Heart left ventricle (tissue), 16 donors: ENCODE data around the gene MECP2. TPM values are rescaled to one million over a fixed set of nuclear protein-coding genes. Genes with fewer than 3 reads are reported as not detected.

ENCODE experiments used
- ATAC-seq, 4 donors: fragments of 200-7000 bp; cut with Tn5 transposase; one replicate each; pipeline ENCODE4 v1.9.1; 2020 to 2022; ENCODE audit warnings: moderate library complexity in 4 of 4, mild to moderate bottlenecking in 3 of 4, moderate number of reproducible peaks in 1 of 4
- DNase-seq, 5 donors: peaks; one replicate each; pipeline ENCODE4 v3.0.0-alpha.2; 2020
- H3K27ac ChIP-seq, 12 donors: fragments of 200-600 bp; sonication (generic) in 4 of 12; one replicate each; pipeline versions ENCODE4 v1.5.0 to v1.8.0; 2016 to 2022; ENCODE audit warnings: mild to moderate bottlenecking in 2 of 12
- H3K27me3 ChIP-seq, 9 donors: fragments of 200-600 bp; sonication (generic) in 2 of 9; one replicate each; pipeline versions ENCODE4 v1.5.1 to v1.8.0; 2016 to 2022; ENCODE audit warnings: mild to moderate bottlenecking in 3 of 9
- H3K36me3 ChIP-seq, 9 donors: fragments of 200-600 bp; sonication (generic) in 2 of 9; one replicate each; pipeline versions ENCODE4 v1.5.0 to v1.8.0; 2018 to 2022; ENCODE audit warnings: mild to moderate bottlenecking in 2 of 9
- H3K4me1 ChIP-seq, 12 donors: fragments of 200-600 bp; sonication (generic) in 4 of 12; one replicate each; pipeline versions ENCODE4 v1.5.0 to v1.8.0; 2016 to 2022; ENCODE audit warnings: mild to moderate bottlenecking in 3 of 12
- H3K4me3 ChIP-seq, 12 donors: fragments of 200-600 bp; sonication (generic) in 4 of 12; one replicate each; pipeline versions ENCODE4 v1.5.0 to v1.8.0; 2017 to 2022; ENCODE audit warnings: mild to moderate bottlenecking in 9 of 12, moderate library complexity in 4 of 12
- H3K9me3 ChIP-seq, 12 donors: fragments of 200-600 bp; sonication (generic) in 4 of 12; one replicate each; pipeline versions ENCODE4 v1.5.0 to v1.8.0; 2016 to 2022; ENCODE audit warnings: mild to moderate bottlenecking in 1 of 12
- CTCF ChIP-seq, 12 donors: fragments of 200-600 bp; sonication (generic) in 4 of 12; IDR thresholded peaks; one replicate each; pipeline versions ENCODE4 v1.5.0 to v1.8.0; 2018 to 2022; ENCODE audit warnings: antibody characterized with exemption in 12 of 12, mild to moderate bottlenecking in 5 of 12
- POLR2A ChIP-seq, 2 donors: fragments of 450-650 bp; IDR thresholded peaks; one replicate each; pipeline ENCODE4 v1.6.1; 2017; ENCODE audit warnings: antibody characterized with exemption in 2 of 2, mild to moderate bottlenecking in 2 of 2, moderate library complexity in 2 of 2
- WGBS, 4 donors: extraction: QIAGEN DNeasy Blood & Tissue Kit in 2 of 4; methylation state at CpG; one replicate each; pipeline versions ENCODE4 v1.1.5 to v1.1.7; 2013 to 2018; 5-methylcytosine and 5-hydroxymethylcytosine counted together
- intact Hi-C, 10 donors: fragments of 100-400 bp; cut with DNase I; formaldehyde crosslinking; loops; one replicate each; pipeline versions ENCODE4 v1.11.1 to v1.14.2; 2022
- polyA plus RNA-seq, 2 donors: library from polyadenylated mRNA; stranded (reverse); fragments of 200-250 nt; gene quantifications; one replicate each; pipeline ENCODE4 v1.2.3, GENCODE V29; 2013
- total RNA-seq, 9 donors: library from RNA; depleted of rRNA in 2 of 9; stranded (reverse); fragments of >200 nt in 2 of 9; fragmentation: NEBNext Ultra II Directional in 3 of 9; extraction: Animal tissue kit (Norgen Biotek cat#: 25700) in 3 of 9; gene quantifications; one replicate each; pipeline versions ENCODE4 v1.1.0 to v1.2.4, GENCODE V29; 2016 to 2023
- donor health status: ischemic (EF 13 %, LVEDD 7.1; RV severe dilation, severe dysfunction).
- donor health status: healthy with polysubstance abuse.
- donor health status: DM: no; HTN: yes; CAD: no.
- donor health status: DM: no; HTN: no; CAD: no.
- donor health status: ischemic (EF 25% LVEDD 6.9; RV normal size, moderate dysfunction).
- donor health status: ischemic (EF 25% LVEDD 5.7; RV mildly dilated, moderate dysfunction).
- donor health status: healthy.
- donor health status: DM: yes; HTN: yes; CAD: no.
- donor health status: ischemic (EF 35%, LVEDD 5.7; RV mildly dilated, moderate dysfunction).
- donor health status: nonischemic (EF 11% LVEDD 7.7; RV severe dilation, severe dysfunction).
- donor health status: DM: yes; HTN: yes; CAD: no.
- donor health status: PGD.
- donor health status: ischemic (EF 29% LVEDD 5.4; RV normal size, mild dysfunction).
- donor health status: nonischemic (EF 23%, LVEDD 6.1; RV moderate dilation, normal function).

MECP2 gene
- total and polyA plus RNA-seq, 11 donors: 22.7 to 83.3 (median 33.6) TPM

GRCh38 chrX:153989973-153990655 lies 107.4 kb downstream of the MECP2 start:
- WGBS, 4 donors: 90 to 96% (median 91%) methylated on average over 13 to 14 of the region's 14 CpGs
- Histone ChIP-seq H3K27me3 (peaks cover 0 to 42% (median 0%) of the 10 kb centered on the region in 9 donors), H3K9me3 (no peaks in the 10 kb centered on the region)

GRCh38 chrX:153988493-153988892 lies 109.0 kb downstream of the MECP2 start:
- H3K9me3 ChIP-seq: no peaks in the 10 kb centered on the region
- DNase-seq: no peak
- TF ChIP-seq CTCF (IDR thresholded peaks at IDR 0.05): no peak
- TF ChIP-seq POLR2A (IDR thresholded peaks at IDR 0.05): no peak
- intact Hi-C loops: no loop called here
- no peak overlapping the region for H3K27ac ChIP-seq
- ATAC-seq: no peak
- H3K4me3 ChIP-seq: no peak overlapping the region
- 74 to 84% (median 80%) methylated on average over 12 of the region's 12 CpGs for WGBS, 4 donors
- peaks cover 0 to 51% (median 0%) of the 10 kb centered on the region in 9 donors for H3K27me3 ChIP-seq
- H3K4me1 ChIP-seq: peaks cover 0 to 27% (median 0%) of the 10 kb centered on the region in 12 donors
- no peaks in the 10 kb centered on the region for H3K36me3 ChIP-seq

More at GRCh38 chrX:153989973-153990655, 107.4 kb downstream of the MECP2 start:
- H3K4me3 ChIP-seq: no peak overlapping the region
- TF ChIP-seq POLR2A (IDR thresholded peaks at IDR 0.05) (no peak), CTCF (IDR thresholded peaks at IDR 0.05) (no peak)
- ATAC-seq: no peak
- no peak for DNase-seq
- peaks cover 0 to 13% (median 0%) of the 10 kb centered on the region in 12 donors for H3K4me1 ChIP-seq
- H3K36me3 ChIP-seq: no peaks in the 10 kb centered on the region
- intact Hi-C loops: loop anchor here in 1 of 10 donors (10.0 kb wide), 1 partner anchor 365 kb away; no protein-coding TSS in a partner anchor
- no peak overlapping the region for H3K27ac ChIP-seq

- ATAC-seq: no peak
- Histone ChIP-seq H3K4me1 (peaks cover 0 to 51% (median 0%) of the 10 kb centered on the region in 12 donors), H3K4me3 (no peak overlapping the region), H3K9me3 (no peaks in the 10 kb centered on the region), H3K27ac (peak overlapping the region in 7 of 12 donors; percentile 29 to 85 (median 47)), H3K27me3 (peaks cover 0 to 45% (median 0%) of the 10 kb centered on the region in 9 donors), H3K36me3 (peaks cover 0 to 5% (median 0%) of the 10 kb centered on the region in 9 donors)
- WGBS, 4 donors: 68 to 79% (median 75%) methylated on average over 20 of the region's 20 CpGs
- DNase-seq: no peak
- TF ChIP-seq CTCF (IDR thresholded peaks at IDR 0.05) (no peak), POLR2A (IDR thresholded peaks at IDR 0.05) (no peak)
- intact Hi-C loops: no loop called here
Measured at GRCh38 chrX:153984351-153985178, 113.0 kb downstream of the MECP2 start.

- intact Hi-C loops: no loop called here
- no peak for DNase-seq
- H3K27ac ChIP-seq: peak overlapping the region in 1 of 12 donors; percentile 37
Measured at GRCh38 chrX:153983321-153983801, 114.2 kb downstream of the MECP2 start.

More at GRCh38 chrX:153983321-153983801, 114.2 kb downstream of the MECP2 start:
- no peak for ATAC-seq
- no peak overlapping the region for H3K4me3 ChIP-seq
- peaks cover 0 to 51% (median 0%) of the 10 kb centered on the region in 12 donors for H3K4me1 ChIP-seq
- peaks cover 0 to 5% (median 0%) of the 10 kb centered on the region in 9 donors for H3K36me3 ChIP-seq
- no peaks in the 10 kb centered on the region for H3K9me3 ChIP-seq
- H3K27me3 ChIP-seq: peaks cover 0 to 45% (median 0%) of the 10 kb centered on the region in 9 donors
- TF ChIP-seq CTCF (IDR thresholded peaks at IDR 0.05) (no peak), POLR2A (IDR thresholded peaks at IDR 0.05) (no peak)
- WGBS, 4 donors: 77 to 93% (median 90%) methylated on average over 12 of the region's 12 CpGs
